Lower lobe of right lung (tissue), 2 donors: ENCODE data around the gene KISS1. TPM values are rescaled to one million over a fixed set of nuclear protein-coding genes. Genes with fewer than 3 reads are reported as not detected.

Experiments
- ATAC-seq, 2 donors: fragments of 200-7000 bp; cut with Tn5 transposase; one replicate each; pipeline ENCODE4 v1.9.1; 2020 to 2022; ENCODE audit warnings: mild to moderate bottlenecking in 2 of 2, moderate library complexity in 2 of 2
- DNase-seq: peaks from one replicate; pipeline ENCODE4 v3.0.0-alpha.2; 2020
- H3K27ac ChIP-seq: fragments of 200-600 bp; one replicate; pipeline ENCODE4 v1.8.0; 2022
- H3K27me3 ChIP-seq: fragments of 200-600 bp; one replicate; pipeline ENCODE4 v1.8.0; 2022; ENCODE audit warnings: low read depth
- H3K36me3 ChIP-seq: fragments of 200-600 bp; one replicate; pipeline ENCODE4 v1.8.0; 2022; ENCODE audit warnings: mild to moderate bottlenecking
- H3K4me1 ChIP-seq: fragments of 200-600 bp; one replicate; pipeline ENCODE4 v1.8.0; 2022
- H3K4me3 ChIP-seq: fragments of 200-600 bp; one replicate; pipeline ENCODE4 v1.8.0; 2022; ENCODE audit warnings: mild to moderate bottlenecking
- H3K9me3 ChIP-seq: fragments of 200-600 bp; one replicate; pipeline ENCODE4 v1.8.0; 2022
- CTCF ChIP-seq: fragments of 200-600 bp; IDR thresholded peaks from one replicate; pipeline ENCODE4 v1.8.0; 2022; ENCODE audit warnings: antibody characterized with exemption, mild to moderate bottlenecking
- intact Hi-C: fragments of 100-400 bp; cut with DNase I; formaldehyde crosslinking; loops from one replicate; pipeline ENCODE4 v1.11.0; 2022
- total RNA-seq: library from RNA; stranded (reverse); fragmentation: NEBNext Ultra II Directional; extraction: Animal tissue kit (Norgen Biotek cat#: 25700); gene quantifications from one replicate; pipeline ENCODE4 v1.2.1, GENCODE V29; 2021
- donor health status: DM: no; HTN: yes; CAD: no; lungs with severe emphysema.

Gene KISS1
- total RNA-seq, 1 donor from 2014 or later, result not detected

GRCh38 chr1:204232526-204232925 is 36.2 kb upstream of the KISS1 start:
- peaks cover 12% of the 10 kb centered on the region for H3K36me3 ChIP-seq
- no peak for ATAC-seq
- H3K4me3 ChIP-seq, result no peak overlapping the region
- H3K27me3 ChIP-seq, result no peaks in the 10 kb centered on the region
- no peaks in the 10 kb centered on the region for H3K4me1 ChIP-seq
- H3K27ac ChIP-seq, result no peak overlapping the region
- intact Hi-C loops, result no loop called here
- H3K9me3 ChIP-seq, result no peaks in the 10 kb centered on the region
- no peak for TF ChIP-seq CTCF
- DNase-seq, result no peak

- H3K36me3 ChIP-seq, result peaks cover 12% of the 10 kb centered on the region
- ATAC-seq (no peak), DNase-seq (no peak)
- H3K4me1 ChIP-seq, result no peaks in the 10 kb centered on the region
- TF ChIP-seq CTCF, result no peak
- no peak overlapping the region for H3K4me3 ChIP-seq
- no peak overlapping the region for H3K27ac ChIP-seq
- no peaks in the 10 kb centered on the region for H3K9me3 ChIP-seq
- no peaks in the 10 kb centered on the region for H3K27me3 ChIP-seq
- intact Hi-C loops, result no loop called here
These were observed 33.9 kb upstream of the KISS1 start for GRCh38 chr1:204230211-204230610.

GRCh38 chr1:204228896-204229295 is 32.6 kb upstream of the KISS1 start:
- DNase-seq (no peak), ATAC-seq (no peak)
- Histone ChIP-seq H3K4me3 (no peak overlapping the region), H3K27ac (no peak overlapping the region), H3K9me3 (no peaks in the 10 kb centered on the region), H3K36me3 (peaks cover 12% of the 10 kb centered on the region), H3K4me1 (no peaks in the 10 kb centered on the region), H3K27me3 (no peaks in the 10 kb centered on the region)
- intact Hi-C loops, result no loop called here
- no peak for TF ChIP-seq CTCF

GRCh38 chr1:204227996-204228785 is 31.9 kb upstream of the KISS1 start:
- no peak for DNase-seq
- Histone ChIP-seq H3K4me3 (no peak overlapping the region), H3K4me1 (no peaks in the 10 kb centered on the region), H3K36me3 (peaks cover 12% of the 10 kb centered on the region), H3K27me3 (no peaks in the 10 kb centered on the region), H3K9me3 (no peaks in the 10 kb centered on the region), H3K27ac (no peak overlapping the region)
- TF ChIP-seq CTCF, result no peak
- ATAC-seq, result no peak
- intact Hi-C loops, result no loop called here

- peaks cover 12% of the 10 kb centered on the region for H3K36me3 ChIP-seq
- intact Hi-C loops, result no loop called here
- DNase-seq (no peak), ATAC-seq (no peak)
- no peak overlapping the region for H3K4me3 ChIP-seq
- TF ChIP-seq CTCF, result no peak
- H3K27me3 ChIP-seq, result no peaks in the 10 kb centered on the region
- H3K9me3 ChIP-seq, result no peaks in the 10 kb centered on the region
- no peak overlapping the region for H3K27ac ChIP-seq
- H3K4me1 ChIP-seq, result no peaks in the 10 kb centered on the region
These were observed 31.1 kb upstream of the KISS1 start for GRCh38 chr1:204227351-204227750.
